ENCODE data around the gene GHR. TPM values are rescaled to one million over a fixed set of nuclear protein-coding genes. Genes with fewer than 3 reads are reported as not detected.

GHR gene
- total RNA-seq, 4 donors from 2014 or later: 0.40 to 11.6 (median 7.6) TPM

DNA sequence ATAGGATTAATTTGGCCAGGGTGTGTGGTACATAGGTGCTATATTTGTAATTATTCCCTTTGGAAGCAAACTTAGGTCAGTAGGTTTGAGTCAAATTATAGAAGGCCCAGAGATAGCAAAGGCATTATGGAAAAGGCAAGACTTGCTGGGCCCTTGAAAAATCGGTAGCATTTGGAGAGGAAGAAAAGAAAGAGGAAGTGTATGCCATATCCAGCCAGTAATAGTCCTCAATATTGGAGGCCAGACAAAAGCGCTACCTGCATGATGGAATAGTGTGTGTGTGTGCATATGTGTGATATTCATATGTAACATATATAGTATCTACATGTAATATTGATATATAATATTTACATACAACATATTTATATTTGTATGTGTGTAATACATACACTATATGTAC lies 146.1 kb downstream of the GHR start:
- TF ChIP-seq EP300 (IDR thresholded peaks at IDR 0.05; ENCODE audit: low read depth) (no peak), POLR2A (IDR thresholded peaks at IDR 0.05) (no peak), POLR2AphosphoS5 (IDR thresholded peaks at IDR 0.05) (no peak)
- TF ChIP-seq, protein P1, sequence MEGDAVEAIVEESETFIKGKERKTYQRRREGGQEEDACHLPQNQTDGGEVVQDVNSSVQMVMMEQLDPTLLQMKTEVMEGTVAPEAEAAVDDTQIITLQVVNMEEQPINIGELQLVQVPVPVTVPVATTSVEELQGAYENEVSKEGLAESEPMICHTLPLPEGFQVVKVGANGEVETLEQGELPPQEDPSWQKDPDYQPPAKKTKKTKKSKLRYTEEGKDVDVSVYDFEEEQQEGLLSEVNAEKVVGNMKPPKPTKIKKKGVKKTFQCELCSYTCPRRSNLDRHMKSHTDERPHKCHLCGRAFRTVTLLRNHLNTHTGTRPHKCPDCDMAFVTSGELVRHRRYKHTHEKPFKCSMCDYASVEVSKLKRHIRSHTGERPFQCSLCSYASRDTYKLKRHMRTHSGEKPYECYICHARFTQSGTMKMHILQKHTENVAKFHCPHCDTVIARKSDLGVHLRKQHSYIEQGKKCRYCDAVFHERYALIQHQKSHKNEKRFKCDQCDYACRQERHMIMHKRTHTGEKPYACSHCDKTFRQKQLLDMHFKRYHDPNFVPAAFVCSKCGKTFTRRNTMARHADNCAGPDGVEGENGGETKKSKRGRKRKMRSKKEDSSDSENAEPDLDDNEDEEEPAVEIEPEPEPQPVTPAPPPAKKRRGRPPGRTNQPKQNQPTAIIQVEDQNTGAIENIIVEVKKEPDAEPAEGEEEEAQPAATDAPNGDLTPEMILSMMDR (IDR thresholded peaks at IDR 0.05): no peak
- Histone ChIP-seq H3K4me3 (no peak overlapping the region), H3K27ac (no peak overlapping the region), H3K9me3 (no peaks in the 10 kb centered on the region), H3K27me3 (no peaks in the 10 kb centered on the region), H3K36me3 (no peaks in the 10 kb centered on the region), H3K4me1 (peaks cover 0 to 15% (median 0%) of the 10 kb centered on the region in 4 donors)
- in situ Hi-C loops (cut with MboI; ENCODE audit: low pct_ligation_motif_present in 1 of 4, low pct_unique_long_range_greater_than_20kb in 1 of 4, low sequenced_read_pairs in 3 of 4): no loop called here
- DNase-seq: no peak
- WGBS, 2 donors (ENCODE audit: low coverage in 1 of 2): 75 to 88% methylated on average over 2 of the region's 2 CpGs
- intact Hi-C loops (cut with DNase I; ENCODE audit: low total_unique reads): no loop called here

DNA sequence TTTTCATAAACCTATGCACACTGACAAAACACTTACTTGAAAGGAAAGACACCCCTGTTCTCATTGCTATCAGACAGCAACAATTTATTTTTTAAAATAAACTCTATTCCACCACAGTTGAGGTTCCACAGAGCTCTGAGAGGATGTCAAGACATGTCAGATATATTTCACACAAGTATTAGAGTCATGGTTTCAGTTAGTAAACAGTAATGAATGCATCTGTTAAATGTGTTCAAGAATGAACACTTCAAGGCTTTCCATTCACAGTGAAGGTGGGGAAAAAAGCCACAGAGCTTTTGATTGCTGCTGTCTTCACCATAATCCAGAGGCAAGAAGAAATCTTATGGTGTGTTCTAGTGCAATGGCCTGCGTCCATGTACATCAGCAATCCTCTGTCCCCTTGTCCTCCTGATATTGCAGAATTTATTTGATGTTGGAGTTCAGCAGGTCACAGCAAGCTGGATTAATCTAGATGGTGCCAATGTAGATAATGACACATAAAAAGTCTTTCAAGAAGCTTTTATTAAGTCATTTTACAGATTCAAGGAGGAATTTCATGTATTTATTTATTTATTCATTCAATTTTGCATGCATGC lies 146.8 kb downstream of the GHR start:
- H3K9me3 ChIP-seq: no peaks in the 10 kb centered on the region
- H3K36me3 ChIP-seq: no peaks in the 10 kb centered on the region
- WGBS, 2 donors (ENCODE audit: low coverage in 1 of 2): 63 to 91% methylated on average over 1 of the region's 1 CpG
- intact Hi-C loops (cut with DNase I; ENCODE audit: low total_unique reads) (no loop called here), in situ Hi-C loops (cut with MboI; ENCODE audit: low pct_ligation_motif_present in 1 of 4, low pct_unique_long_range_greater_than_20kb in 1 of 4, low sequenced_read_pairs in 3 of 4) (no loop called here)
- DNase-seq: no peak
- H3K27ac ChIP-seq: no peak overlapping the region
- H3K27me3 ChIP-seq: no peaks in the 10 kb centered on the region
- TF ChIP-seq POLR2AphosphoS5 (IDR thresholded peaks at IDR 0.05) (no peak), EP300 (IDR thresholded peaks at IDR 0.05; ENCODE audit: low read depth) (no peak), POLR2A (IDR thresholded peaks at IDR 0.05) (no peak)
- TF ChIP-seq, protein P1 (IDR thresholded peaks at IDR 0.05): no peak
- peaks cover 0 to 15% (median 0%) of the 10 kb centered on the region in 4 donors for H3K4me1 ChIP-seq
- H3K4me3 ChIP-seq: no peak overlapping the region

DNA sequence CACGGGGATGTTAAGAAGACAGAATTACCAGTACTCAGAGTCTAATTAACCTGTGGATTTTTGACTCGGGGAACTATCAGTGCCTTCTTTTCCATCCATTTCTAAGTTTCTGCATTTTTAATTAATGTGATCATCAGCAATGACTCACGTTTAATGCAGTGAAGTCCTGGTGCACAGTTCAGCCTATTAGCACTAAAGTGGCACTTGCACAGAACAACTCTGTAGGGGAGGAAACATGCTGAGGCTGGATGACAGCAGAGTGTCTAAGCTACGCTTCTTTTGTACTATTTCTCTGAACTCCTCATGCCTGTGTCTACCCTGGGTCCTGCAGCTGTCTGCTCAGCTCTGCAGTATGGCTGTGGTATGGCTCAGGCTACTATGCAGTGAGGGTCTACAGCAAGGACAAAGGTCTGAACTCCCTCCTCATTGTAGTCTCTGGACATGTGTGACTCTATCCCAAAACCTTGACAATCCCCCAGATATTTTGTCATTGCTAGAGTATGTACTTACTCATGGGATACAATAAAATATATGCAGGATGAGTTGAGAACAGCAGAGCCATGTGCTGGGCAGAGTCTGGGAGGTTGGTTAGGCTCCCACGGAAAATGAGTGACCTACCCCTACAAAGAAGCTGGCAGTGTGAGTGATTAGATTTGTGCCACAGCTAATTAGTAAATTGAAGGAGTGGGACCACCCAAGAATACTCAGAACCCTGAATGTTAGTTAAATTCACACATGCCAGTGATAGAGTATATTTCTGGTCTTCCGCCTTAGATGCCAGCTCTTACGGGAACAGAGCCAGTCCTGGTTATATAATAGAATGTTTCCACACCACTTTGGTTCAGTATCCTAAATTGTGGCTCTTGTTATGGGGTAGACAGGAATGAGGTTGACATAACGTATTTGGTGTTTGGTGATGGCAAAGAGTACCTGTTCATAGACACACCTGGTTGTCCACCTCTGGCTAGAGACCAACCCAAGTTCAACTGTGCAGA lies 148.0 kb downstream of the GHR start:
- WGBS, 2 donors (ENCODE audit: low coverage in 1 of 2): 72 to 84% methylated on average over 4 to 8 of the region's 8 CpGs

DNA sequence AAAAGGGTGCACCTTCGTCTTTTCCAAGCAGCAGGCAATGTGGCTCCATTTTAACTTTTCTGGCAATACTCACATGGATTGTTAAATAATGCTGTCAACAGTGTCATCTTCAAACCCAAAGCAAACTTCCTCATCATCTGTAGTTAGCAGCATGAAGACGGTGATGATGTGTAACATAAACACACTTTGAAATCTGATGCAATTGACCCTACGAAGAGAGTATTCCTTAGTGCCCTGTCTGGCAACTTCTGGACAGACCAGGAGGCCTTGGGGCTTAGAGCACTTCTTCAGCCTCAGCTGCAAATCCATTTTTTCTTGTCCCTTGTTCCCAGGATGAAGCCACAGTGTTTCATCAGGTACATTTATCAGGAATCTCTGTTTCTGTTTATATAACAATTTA lies 149.1 kb downstream of the GHR start:
- in situ Hi-C loops (cut with MboI; ENCODE audit: low pct_ligation_motif_present in 1 of 4, low pct_unique_long_range_greater_than_20kb in 1 of 4, low sequenced_read_pairs in 3 of 4) (no loop called here), intact Hi-C loops (cut with DNase I; ENCODE audit: low total_unique reads) (no loop called here)
- Histone ChIP-seq H3K9me3 (no peaks in the 10 kb centered on the region), H3K4me1 (peaks cover 0 to 3% (median 0%) of the 10 kb centered on the region in 4 donors), H3K36me3 (no peaks in the 10 kb centered on the region), H3K27ac (no peak overlapping the region), H3K4me3 (no peak overlapping the region), H3K27me3 (no peaks in the 10 kb centered on the region)
- TF ChIP-seq EP300 (IDR thresholded peaks at IDR 0.05; ENCODE audit: low read depth): no peak
- no peak for TF ChIP-seq POLR2AphosphoS5 (IDR thresholded peaks at IDR 0.05)
- TF ChIP-seq POLR2A (IDR thresholded peaks at IDR 0.05): no peak
- TF ChIP-seq, protein P1 (IDR thresholded peaks at IDR 0.05): no peak
- 86 to 93% methylated on average over 2 to 3 of the region's 3 CpGs for WGBS, 2 donors (ENCODE audit: low coverage in 1 of 2)
- DNase-seq: no peak

More for the DNA sequence above, 148.0 kb downstream of the GHR start:
- Histone ChIP-seq H3K27ac (no peak overlapping the region), H3K4me3 (no peak overlapping the region), H3K4me1 (peaks cover 0 to 8% (median 0%) of the 10 kb centered on the region in 4 donors), H3K9me3 (no peaks in the 10 kb centered on the region), H3K36me3 (no peaks in the 10 kb centered on the region), H3K27me3 (no peaks in the 10 kb centered on the region)
- no peak for DNase-seq
- TF ChIP-seq, protein P1 (IDR thresholded peaks at IDR 0.05): no peak
- TF ChIP-seq POLR2A (IDR thresholded peaks at IDR 0.05) (no peak), POLR2AphosphoS5 (IDR thresholded peaks at IDR 0.05) (no peak), EP300 (IDR thresholded peaks at IDR 0.05; ENCODE audit: low read depth) (no peak)
- intact Hi-C loops (cut with DNase I; ENCODE audit: low total_unique reads): no loop called here
- in situ Hi-C loops (cut with MboI; ENCODE audit: low pct_ligation_motif_present in 1 of 4, low pct_unique_long_range_greater_than_20kb in 1 of 4, low sequenced_read_pairs in 3 of 4): no loop called here
